Measurements from ENCODE around the gene PRKAG2.

Gene PRKAG2

DNA sequence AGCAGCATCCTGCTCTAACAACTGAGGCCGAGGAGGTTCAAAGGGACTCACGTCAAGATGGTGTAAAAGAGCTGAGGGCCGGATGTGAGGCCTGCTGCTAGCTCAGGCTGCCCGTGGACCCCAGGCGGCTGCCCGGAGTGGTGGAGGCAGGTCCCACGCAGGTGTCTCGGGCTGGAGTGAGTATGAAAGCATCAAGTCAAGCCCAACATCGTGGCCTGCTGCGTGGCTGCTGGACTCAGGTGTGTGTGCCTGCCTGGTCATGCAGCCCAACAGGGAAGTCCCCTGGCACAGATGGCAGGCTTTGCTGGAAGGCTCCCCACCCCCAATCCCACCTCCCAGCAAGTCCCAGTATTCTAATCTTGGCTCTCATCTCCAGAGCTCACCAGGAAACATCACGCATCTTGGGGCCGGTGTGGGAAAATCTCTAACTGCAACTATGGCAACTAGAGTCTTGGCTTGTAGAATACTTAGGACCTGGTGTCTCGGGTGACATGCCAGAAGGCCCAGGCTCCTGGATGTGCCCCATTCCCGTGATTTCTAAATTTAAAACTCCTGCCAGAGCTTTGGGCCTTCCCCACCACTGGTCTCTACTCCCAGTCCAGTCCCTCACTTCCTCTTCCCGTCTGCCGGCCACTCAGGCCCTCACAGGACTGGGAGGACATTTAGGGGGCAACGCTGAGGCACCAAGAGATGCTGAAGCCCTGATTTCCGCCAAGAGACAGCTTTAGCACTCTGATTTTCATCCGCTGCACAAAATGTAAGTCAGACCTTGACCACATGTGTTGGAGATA lies 85.9 kb downstream of the PRKAG2 start:
- TF ChIP-seq NFIC (IDR thresholded peaks at IDR 0.05) (no peak), CREB1 (IDR thresholded peaks at IDR 0.05; ENCODE audit: low read depth) (no peak), RAD21 (IDR thresholded peaks at IDR 0.05; ENCODE audit: low read depth) (no peak), TCF12 (IDR thresholded peaks at IDR 0.05; ENCODE audit: low read depth) (no peak)

DNA sequence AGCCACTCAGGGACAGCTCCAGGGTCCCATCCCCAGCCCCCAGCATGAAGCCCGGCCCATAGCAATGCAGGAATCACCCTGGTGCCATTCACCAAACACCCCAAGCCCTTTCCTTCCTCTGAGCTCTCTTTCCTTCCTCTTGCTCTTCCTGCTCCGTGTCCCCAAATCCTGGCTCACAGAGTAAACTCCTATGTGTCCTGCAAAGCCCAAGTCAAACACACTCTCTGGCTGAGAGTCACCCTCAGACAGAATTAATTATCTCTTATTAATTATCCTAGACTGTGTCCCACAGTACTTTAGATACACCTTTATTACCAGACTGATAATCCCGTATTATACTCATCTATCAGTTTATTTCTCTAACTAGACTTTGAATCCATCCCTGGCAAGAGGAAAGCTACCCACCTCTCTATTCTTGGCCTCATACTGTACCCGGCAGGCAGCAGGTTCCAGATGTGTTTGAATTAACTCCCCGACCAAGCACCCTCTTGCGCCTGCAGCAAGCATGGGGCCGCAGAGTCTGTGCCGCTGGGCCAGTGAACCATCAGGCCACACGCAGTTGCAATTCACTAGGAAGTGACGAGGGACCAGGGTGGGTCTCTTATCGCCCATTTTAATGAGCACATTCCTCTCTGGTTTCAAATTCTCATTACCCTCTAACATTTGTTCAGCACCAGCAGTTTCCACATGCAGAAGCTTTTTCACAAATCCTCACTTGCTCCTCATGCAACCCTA lies 86.7 kb downstream of the PRKAG2 start:
- TF ChIP-seq CEBPB (IDR thresholded peaks at IDR 0.05) (no peak), YY1 (IDR thresholded peaks at IDR 0.05; ENCODE audit: low read depth) (no peak), ZBTB7A (IDR thresholded peaks at IDR 0.05; ENCODE audit: low read depth) (no peak), FOXM1 (IDR thresholded peaks at IDR 0.05; ENCODE audit: borderline replicate concordance, low read depth) (no peak), NFIC (IDR thresholded peaks at IDR 0.05) (no peak), TCF12 (IDR thresholded peaks at IDR 0.05; ENCODE audit: low read depth) (no peak), TEAD4 (IDR thresholded peaks at IDR 0.05) (no peak), RAD21 (IDR thresholded peaks at IDR 0.05; ENCODE audit: low read depth) (no peak), CREB1 (IDR thresholded peaks at IDR 0.05; ENCODE audit: low read depth) (no peak), TAF1 (IDR thresholded peaks at IDR 0.05; ENCODE audit: low read depth) (no peak), EGR1 (IDR thresholded peaks at IDR 0.05) (no peak), EP300 (IDR thresholded peaks at IDR 0.05; ENCODE audit: borderline replicate concordance) (no peak)
- TF ChIP-seq, protein P1, sequence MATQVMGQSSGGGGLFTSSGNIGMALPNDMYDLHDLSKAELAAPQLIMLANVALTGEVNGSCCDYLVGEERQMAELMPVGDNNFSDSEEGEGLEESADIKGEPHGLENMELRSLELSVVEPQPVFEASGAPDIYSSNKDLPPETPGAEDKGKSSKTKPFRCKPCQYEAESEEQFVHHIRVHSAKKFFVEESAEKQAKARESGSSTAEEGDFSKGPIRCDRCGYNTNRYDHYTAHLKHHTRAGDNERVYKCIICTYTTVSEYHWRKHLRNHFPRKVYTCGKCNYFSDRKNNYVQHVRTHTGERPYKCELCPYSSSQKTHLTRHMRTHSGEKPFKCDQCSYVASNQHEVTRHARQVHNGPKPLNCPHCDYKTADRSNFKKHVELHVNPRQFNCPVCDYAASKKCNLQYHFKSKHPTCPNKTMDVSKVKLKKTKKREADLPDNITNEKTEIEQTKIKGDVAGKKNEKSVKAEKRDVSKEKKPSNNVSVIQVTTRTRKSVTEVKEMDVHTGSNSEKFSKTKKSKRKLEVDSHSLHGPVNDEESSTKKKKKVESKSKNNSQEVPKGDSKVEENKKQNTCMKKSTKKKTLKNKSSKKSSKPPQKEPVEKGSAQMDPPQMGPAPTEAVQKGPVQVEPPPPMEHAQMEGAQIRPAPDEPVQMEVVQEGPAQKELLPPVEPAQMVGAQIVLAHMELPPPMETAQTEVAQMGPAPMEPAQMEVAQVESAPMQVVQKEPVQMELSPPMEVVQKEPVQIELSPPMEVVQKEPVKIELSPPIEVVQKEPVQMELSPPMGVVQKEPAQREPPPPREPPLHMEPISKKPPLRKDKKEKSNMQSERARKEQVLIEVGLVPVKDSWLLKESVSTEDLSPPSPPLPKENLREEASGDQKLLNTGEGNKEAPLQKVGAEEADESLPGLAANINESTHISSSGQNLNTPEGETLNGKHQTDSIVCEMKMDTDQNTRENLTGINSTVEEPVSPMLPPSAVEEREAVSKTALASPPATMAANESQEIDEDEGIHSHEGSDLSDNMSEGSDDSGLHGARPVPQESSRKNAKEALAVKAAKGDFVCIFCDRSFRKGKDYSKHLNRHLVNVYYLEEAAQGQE (IDR thresholded peaks at IDR 0.05; ENCODE audit: low read depth) = no peak
- TF ChIP-seq, protein P2, sequence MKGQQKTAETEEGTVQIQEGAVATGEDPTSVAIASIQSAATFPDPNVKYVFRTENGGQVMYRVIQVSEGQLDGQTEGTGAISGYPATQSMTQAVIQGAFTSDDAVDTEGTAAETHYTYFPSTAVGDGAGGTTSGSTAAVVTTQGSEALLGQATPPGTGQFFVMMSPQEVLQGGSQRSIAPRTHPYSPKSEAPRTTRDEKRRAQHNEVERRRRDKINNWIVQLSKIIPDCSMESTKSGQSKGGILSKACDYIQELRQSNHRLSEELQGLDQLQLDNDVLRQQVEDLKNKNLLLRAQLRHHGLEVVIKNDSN (IDR thresholded peaks at IDR 0.05) = no peak
- TF ChIP-seq, protein P3, sequence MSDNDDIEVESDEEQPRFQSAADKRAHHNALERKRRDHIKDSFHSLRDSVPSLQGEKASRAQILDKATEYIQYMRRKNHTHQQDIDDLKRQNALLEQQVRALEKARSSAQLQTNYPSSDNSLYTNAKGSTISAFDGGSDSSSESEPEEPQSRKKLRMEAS (IDR thresholded peaks at IDR 0.05) = no peak

DNA sequence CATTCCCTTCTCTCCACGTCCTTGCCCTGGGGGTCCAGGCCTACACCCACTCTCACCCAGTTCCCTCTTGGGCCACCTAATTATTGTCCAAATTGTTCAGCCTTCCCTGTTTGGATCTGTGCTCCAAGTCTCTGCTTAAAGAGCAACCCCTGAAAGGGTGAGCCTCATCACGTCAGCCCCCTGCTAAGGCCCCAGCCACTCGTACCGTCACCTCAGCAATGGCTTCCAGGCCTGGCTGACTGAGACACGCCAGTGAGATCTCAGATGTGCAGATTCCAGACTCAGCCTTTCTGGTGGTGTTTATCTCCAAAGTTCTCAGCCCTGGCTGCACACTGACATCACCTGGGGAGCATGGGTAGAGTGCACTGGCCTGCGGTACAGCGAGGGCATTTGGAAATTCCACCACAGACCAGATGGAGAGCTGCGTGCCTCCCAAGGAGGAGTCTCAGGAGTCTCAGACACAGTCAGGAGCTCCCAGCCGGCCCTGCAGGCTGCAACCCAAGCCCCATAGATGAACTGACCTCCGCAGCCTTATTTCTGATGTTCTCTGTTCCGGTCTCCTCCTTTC lies 87.5 kb downstream of the PRKAG2 start:
- TF ChIP-seq, protein P1 (IDR thresholded peaks at IDR 0.05; ENCODE audit: low read depth) = no peak
- TF ChIP-seq FOXM1 (IDR thresholded peaks at IDR 0.05; ENCODE audit: borderline replicate concordance, low read depth) (no peak), CREB1 (IDR thresholded peaks at IDR 0.05; ENCODE audit: low read depth) (no peak)
- TF ChIP-seq, protein P2 (IDR thresholded peaks at IDR 0.05) = no peak

DNA sequence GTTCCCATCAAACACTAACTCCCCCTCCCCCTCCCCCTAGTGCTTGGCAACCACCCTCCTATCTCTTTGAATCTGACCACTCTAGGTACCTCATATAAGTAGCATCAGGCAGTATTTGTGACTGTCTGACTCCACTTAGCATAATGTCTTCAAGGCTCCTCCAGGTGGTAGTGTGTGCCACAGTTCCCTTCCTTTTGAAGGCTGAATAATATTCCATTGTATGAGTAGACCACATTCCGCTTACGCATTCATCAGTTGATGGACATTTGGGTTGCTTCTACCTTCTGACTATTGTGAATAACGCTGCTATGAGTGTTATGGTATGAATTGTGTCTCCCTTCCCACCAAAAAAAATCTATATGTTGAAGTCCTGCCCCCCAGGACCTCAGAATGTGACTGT lies 89.6 kb downstream of the PRKAG2 start:
- TF ChIP-seq EGR1 (IDR thresholded peaks at IDR 0.05) = no peak
- TF ChIP-seq NFIC (IDR thresholded peaks at IDR 0.05) = no peak
- TF ChIP-seq CREB1 (IDR thresholded peaks at IDR 0.05; ENCODE audit: low read depth) = no peak
- TF ChIP-seq ZBTB7A (IDR thresholded peaks at IDR 0.05; ENCODE audit: low read depth) = no peak
- no peak for TF ChIP-seq TEAD4 (IDR thresholded peaks at IDR 0.05)
- TF ChIP-seq, protein P1 (IDR thresholded peaks at IDR 0.05; ENCODE audit: low read depth) = no peak
- TF ChIP-seq, protein P3 (IDR thresholded peaks at IDR 0.05) = no peak
- no peak for TF ChIP-seq TCF12 (IDR thresholded peaks at IDR 0.05; ENCODE audit: low read depth)
